Memory B cell (primary cell): ENCODE data around the gene TMEM259.

Experiments
- ATAC-seq: fragments of 150-1000 bp; cut with Tn5 transposase; 2 replicates; pipeline ENCODE4 v1.10.0; 2021; ENCODE audit warnings: low read depth, mild to moderate bottlenecking, moderate library complexity
- DNase-seq, 2 donors: peaks; one replicate each; pipeline ENCODE4 v3.0.0; 2022; ENCODE audit warnings: low spot score in 2 of 2
- H3K27ac Mint-ChIP-seq: one replicate; pipeline ENCODE4 v1.8.0; 2022; ENCODE audit warnings: mild to moderate bottlenecking, moderate library complexity, mixed read lengths
- H3K27me3 Mint-ChIP-seq: one replicate; pipeline ENCODE4 v1.8.0; 2022; ENCODE audit warnings: mixed read lengths
- H3K36me3 Mint-ChIP-seq: one replicate; pipeline ENCODE4 v1.8.0; 2022; ENCODE audit warnings: mild to moderate bottlenecking, mixed read lengths
- H3K4me1 Mint-ChIP-seq: one replicate; pipeline ENCODE4 v1.8.0; 2022; ENCODE audit warnings: mixed read lengths
- H3K4me3 Mint-ChIP-seq: one replicate; pipeline ENCODE4 v1.8.0; 2022; ENCODE audit warnings: mild to moderate bottlenecking, moderate library complexity, mixed read lengths
- H3K9me3 Mint-ChIP-seq: one replicate; pipeline ENCODE4 v1.8.0; 2022; ENCODE audit warnings: mixed read lengths

The TMEM259 gene

DNA sequence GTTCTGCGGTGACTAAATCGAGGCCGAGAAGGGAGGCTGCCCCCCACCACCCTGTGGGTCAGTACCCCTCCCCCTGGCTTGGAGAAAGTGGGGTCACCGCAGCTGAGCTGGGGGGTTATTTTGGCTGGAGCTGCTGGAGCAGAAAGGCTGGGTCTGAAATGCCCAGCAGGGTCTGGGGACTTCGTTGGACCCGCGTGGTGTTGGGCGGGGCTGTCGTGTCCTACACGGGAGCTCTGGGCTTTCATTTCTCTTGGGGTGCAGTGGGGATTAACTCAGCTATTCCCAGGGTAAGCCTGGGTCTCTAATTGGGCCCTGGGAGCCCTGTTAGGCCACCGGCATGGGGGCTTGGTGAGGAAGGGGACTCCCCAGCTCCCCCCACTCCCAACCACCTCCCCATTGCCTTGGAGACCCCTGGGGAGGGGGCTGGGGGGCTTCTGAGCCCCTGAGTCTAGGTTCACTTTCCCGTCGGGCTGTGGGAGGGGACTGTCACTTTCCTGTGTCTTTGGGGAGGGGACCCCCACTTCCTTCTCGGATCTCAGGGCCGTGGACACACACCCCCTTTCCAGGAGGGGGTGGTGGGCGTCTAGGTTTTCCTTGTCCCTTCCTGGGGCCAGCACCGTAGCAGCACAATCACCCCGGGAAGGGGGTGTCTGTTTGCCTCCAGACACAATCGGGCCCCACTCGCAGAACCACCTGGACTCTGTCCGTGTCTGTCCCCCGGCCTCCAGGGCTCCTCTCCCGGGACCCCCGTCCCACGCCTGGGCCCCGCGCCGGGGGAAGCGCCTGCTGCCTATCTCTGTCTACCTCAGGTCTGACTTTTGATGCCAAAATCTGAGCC, 47.0 kb downstream of the TMEM259 start:
- H3K4me1 Mint-ChIP-seq: no peaks in the 10 kb centered on the region
- peaks cover 4% of the 10 kb centered on the region for H3K9me3 Mint-ChIP-seq
- peaks cover 14% of the 10 kb centered on the region for H3K36me3 Mint-ChIP-seq
- H3K4me3 Mint-ChIP-seq: no peak overlapping the region
- ATAC-seq: no peak
- H3K27ac Mint-ChIP-seq: no peak overlapping the region
- no peak for DNase-seq
- H3K27me3 Mint-ChIP-seq: no peaks in the 10 kb centered on the region

GRCh38 chr19:972281-972680, 48.6 kb downstream of the TMEM259 start:
- H3K27ac Mint-ChIP-seq: no peak overlapping the region
- DNase-seq (no peak), ATAC-seq (no peak)
- H3K36me3 Mint-ChIP-seq: peaks cover 19% of the 10 kb centered on the region
- H3K27me3 Mint-ChIP-seq: no peaks in the 10 kb centered on the region
- no peaks in the 10 kb centered on the region for H3K4me1 Mint-ChIP-seq
- no peak overlapping the region for H3K4me3 Mint-ChIP-seq
- peaks cover 4% of the 10 kb centered on the region for H3K9me3 Mint-ChIP-seq

- H3K4me1 Mint-ChIP-seq: no peaks in the 10 kb centered on the region
- DNase-seq (no peak), ATAC-seq (no peak)
- no peaks in the 10 kb centered on the region for H3K27me3 Mint-ChIP-seq
- no peak overlapping the region for H3K4me3 Mint-ChIP-seq
- peaks cover 21% of the 10 kb centered on the region for H3K36me3 Mint-ChIP-seq
- H3K9me3 Mint-ChIP-seq: peaks cover 4% of the 10 kb centered on the region
- H3K27ac Mint-ChIP-seq: no peak overlapping the region
Observed at GRCh38 chr19:971795-972194, 49.1 kb downstream of the TMEM259 start.

- H3K27ac Mint-ChIP-seq: peak overlapping the region; percentile 63
- DNase-seq: no peak
- peaks cover 28% of the 10 kb centered on the region for H3K36me3 Mint-ChIP-seq
- no peaks in the 10 kb centered on the region for H3K4me1 Mint-ChIP-seq
- no peak for ATAC-seq
- peaks cover 4% of the 10 kb centered on the region for H3K9me3 Mint-ChIP-seq
- no peak overlapping the region for H3K4me3 Mint-ChIP-seq
- no peaks in the 10 kb centered on the region for H3K27me3 Mint-ChIP-seq
Observed at GRCh38 chr19:970695-971094, 50.2 kb downstream of the TMEM259 start.

- ATAC-seq: no peak
- Mint-ChIP-seq H3K4me1 (peaks cover 2% of the 10 kb centered on the region), H3K4me3 (no peak overlapping the region), H3K36me3 (peaks cover 35% of the 10 kb centered on the region), H3K27ac (no peak overlapping the region), H3K27me3 (no peaks in the 10 kb centered on the region), H3K9me3 (peaks cover 4% of the 10 kb centered on the region)
- no peak for DNase-seq
Observed at GRCh38 chr19:966485-967088, 54.3 kb downstream of the TMEM259 start.

GRCh38 chr19:964761-965694, 55.9 kb downstream of the TMEM259 start:
- no peak for DNase-seq
- Mint-ChIP-seq H3K4me1 (peaks cover 2% of the 10 kb centered on the region), H3K9me3 (no peaks in the 10 kb centered on the region), H3K27ac (no peak overlapping the region), H3K4me3 (no peak overlapping the region), H3K36me3 (peaks cover 29% of the 10 kb centered on the region), H3K27me3 (no peaks in the 10 kb centered on the region)
- ATAC-seq: no peak

- no peak overlapping the region for H3K27ac Mint-ChIP-seq
- H3K27me3 Mint-ChIP-seq: no peaks in the 10 kb centered on the region
- H3K4me1 Mint-ChIP-seq: peaks cover 2% of the 10 kb centered on the region
- no peaks in the 10 kb centered on the region for H3K9me3 Mint-ChIP-seq
- peaks cover 30% of the 10 kb centered on the region for H3K36me3 Mint-ChIP-seq
- no peak overlapping the region for H3K4me3 Mint-ChIP-seq
- DNase-seq: no peak
- ATAC-seq: no peak
Observed at GRCh38 chr19:964116-964520, 56.8 kb downstream of the TMEM259 start.

- H3K27ac Mint-ChIP-seq: no peak overlapping the region
- no peaks in the 10 kb centered on the region for H3K9me3 Mint-ChIP-seq
- ATAC-seq (no peak), DNase-seq (no peak)
- peaks cover 30% of the 10 kb centered on the region for H3K36me3 Mint-ChIP-seq
- no peak overlapping the region for H3K4me3 Mint-ChIP-seq
- H3K27me3 Mint-ChIP-seq: no peaks in the 10 kb centered on the region
- peaks cover 2% of the 10 kb centered on the region for H3K4me1 Mint-ChIP-seq
Observed at GRCh38 chr19:963486-963951, 57.4 kb downstream of the TMEM259 start.

GRCh38 chr19:962683-963400, 58.1 kb downstream of the TMEM259 start:
- H3K27ac Mint-ChIP-seq: no peak overlapping the region
- no peaks in the 10 kb centered on the region for H3K27me3 Mint-ChIP-seq
- H3K4me1 Mint-ChIP-seq: peaks cover 2% of the 10 kb centered on the region
- no peak overlapping the region for H3K4me3 Mint-ChIP-seq
- peaks cover 27% of the 10 kb centered on the region for H3K36me3 Mint-ChIP-seq
- DNase-seq: no peak
- no peaks in the 10 kb centered on the region for H3K9me3 Mint-ChIP-seq
- no peak for ATAC-seq

GRCh38 chr19:961866-962620, 58.9 kb downstream of the TMEM259 start:
- DNase-seq (no peak), ATAC-seq (no peak)
- Mint-ChIP-seq H3K4me3 (no peak overlapping the region), H3K4me1 (peaks cover 2% of the 10 kb centered on the region), H3K9me3 (no peaks in the 10 kb centered on the region), H3K27ac (no peak overlapping the region), H3K27me3 (no peaks in the 10 kb centered on the region), H3K36me3 (peaks cover 23% of the 10 kb centered on the region)

DNA sequence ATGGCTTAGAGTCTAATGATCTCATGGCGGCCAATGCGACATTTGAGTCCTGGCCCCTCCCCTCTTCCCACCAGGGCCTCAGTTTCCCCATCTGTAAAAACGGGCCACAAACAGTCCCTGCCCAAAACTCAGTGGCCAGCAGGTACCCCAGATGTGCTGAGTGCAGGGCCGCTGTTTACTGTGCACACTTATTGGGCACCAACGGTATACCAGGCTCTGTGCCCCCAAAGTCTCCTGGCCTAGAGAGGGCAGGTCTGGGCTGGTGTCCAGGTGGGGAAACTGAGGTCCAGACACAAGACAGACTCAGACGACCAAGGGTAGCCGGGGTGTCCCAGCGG, 60.4 kb downstream of the TMEM259 start:
- Mint-ChIP-seq H3K4me3 (no peak overlapping the region), H3K27ac (no peak overlapping the region), H3K36me3 (peaks cover 16% of the 10 kb centered on the region), H3K9me3 (no peaks in the 10 kb centered on the region), H3K27me3 (no peaks in the 10 kb centered on the region), H3K4me1 (peaks cover 2% of the 10 kb centered on the region)
- no peak for ATAC-seq
- DNase-seq: no peak

DNA sequence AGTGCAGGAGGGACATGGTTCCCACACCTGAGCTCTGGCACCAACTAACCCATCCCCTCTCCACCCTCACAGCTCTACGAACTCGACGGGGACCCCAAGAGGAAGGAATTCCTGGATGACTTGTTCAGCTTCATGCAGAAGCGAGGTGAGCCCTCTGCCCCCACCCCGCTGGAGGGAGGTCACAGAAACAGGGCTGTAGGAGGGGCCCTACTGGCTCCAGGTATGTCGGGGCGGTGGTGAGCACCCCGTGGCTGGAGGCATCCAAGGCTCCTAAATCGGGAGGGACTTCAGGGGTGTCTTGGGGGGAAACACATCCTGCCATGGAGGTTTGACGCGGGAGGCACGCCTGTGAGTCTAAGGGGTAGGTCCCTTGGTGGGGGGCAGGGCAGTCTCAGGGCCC, 60.9 kb downstream of the TMEM259 start:
- no peak for ATAC-seq
- no peaks in the 10 kb centered on the region for H3K4me1 Mint-ChIP-seq
- H3K9me3 Mint-ChIP-seq: no peaks in the 10 kb centered on the region
- peaks cover 14% of the 10 kb centered on the region for H3K36me3 Mint-ChIP-seq
- DNase-seq: no peak
- H3K27me3 Mint-ChIP-seq: no peaks in the 10 kb centered on the region
- no peak overlapping the region for H3K27ac Mint-ChIP-seq
- no peak overlapping the region for H3K4me3 Mint-ChIP-seq
